ENCODE results near the gene UBE2E2. TPM values are rescaled to one million over a fixed set of nuclear protein-coding genes. Genes with fewer than 3 reads are reported as not detected.

The UBE2E2 gene
- total RNA-seq, 2 experiments from 2014 or later, result 41.1 to 48.8 TPM

- no peaks in the 10 kb centered on the region for H3K79me2 ChIP-seq (ENCODE audit: insufficient read depth, low read depth, low read length)
- H3K36me3 ChIP-seq (ENCODE audit: insufficient read depth, low read length), result no peaks in the 10 kb centered on the region; the same call in 1 of the 2 replicates
- no peak overlapping the region for H2AFZ ChIP-seq (ENCODE audit: low read length)
- CTCF ChIA-PET (ENCODE audit: unreplicated experiment), result no interaction called here
- no peak for TF ChIP-seq EZH2phosphoT487 (IDR thresholded peaks at IDR 0.05; ENCODE audit: borderline replicate concordance, low read depth, low read length)
- TF ChIP-seq CTCF (conservative IDR thresholded peaks at IDR 0.05; ENCODE audit: low read length), result no peak
- H3K27ac ChIP-seq (ENCODE audit: low read depth, low read length, poor library complexity, severe bottlenecking), result no peak overlapping the region
- H3K4me3 ChIP-seq (ENCODE audit: low read depth, low read length, poor library complexity, severe bottlenecking), result no peak overlapping the region
- H3K9me3 ChIP-seq (ENCODE audit: low read length), result no peaks in the 10 kb centered on the region
- no peaks in the 10 kb centered on the region for H3K9me2 ChIP-seq (ENCODE audit: insufficient read depth, low read length)
- intact Hi-C loops (cut with micrococcal nuclease; ENCODE audit: unreplicated experiment), result no loop called here
- POLR2A ChIA-PET, result interaction anchor here (3.1 kb wide), 1 partner anchor 12 kb away, joined by 11 read pairs; no protein-coding TSS in a partner anchor
- H3K4me1 ChIP-seq (ENCODE audit: insufficient read depth, low read length, poor library complexity, severe bottlenecking), result peaks cover 15% of the 10 kb centered on the region
- H4K20me1 ChIP-seq (ENCODE audit: insufficient read depth, low read length), result no peaks in the 10 kb centered on the region
- no peak for DNase-seq (ENCODE audit: low spot score)
- BruUV-seq (replicated peaks), result no TSS peak
- no peak overlapping the region for H3K4me2 ChIP-seq (ENCODE audit: low read length)
These were observed 377.1 kb downstream of the UBE2E2 start for GRCh38 chr3:23580096-23580713.

- Histone ChIP-seq H3K36me3 (ENCODE audit: insufficient read depth, low read length) (no peaks in the 10 kb centered on the region; the same call in 1 of the 2 replicates), H4K20me1 (ENCODE audit: insufficient read depth, low read length) (no peaks in the 10 kb centered on the region), H3K9me3 (ENCODE audit: low read length) (no peaks in the 10 kb centered on the region), H3K4me3 (ENCODE audit: low read depth, low read length, poor library complexity, severe bottlenecking) (no peak overlapping the region), H2AFZ (ENCODE audit: low read length) (no peak overlapping the region), H3K27ac (ENCODE audit: low read depth, low read length, poor library complexity, severe bottlenecking) (no peak overlapping the region), H3K9me2 (ENCODE audit: insufficient read depth, low read length) (no peaks in the 10 kb centered on the region), H3K79me2 (ENCODE audit: insufficient read depth, low read depth, low read length) (no peaks in the 10 kb centered on the region), H3K4me1 (ENCODE audit: insufficient read depth, low read length, poor library complexity, severe bottlenecking) (peaks cover 19% of the 10 kb centered on the region), H3K4me2 (ENCODE audit: low read length) (no peak overlapping the region)
- TF ChIP-seq CTCF (conservative IDR thresholded peaks at IDR 0.05; ENCODE audit: low read length) (no peak), EZH2phosphoT487 (IDR thresholded peaks at IDR 0.05; ENCODE audit: borderline replicate concordance, low read depth, low read length) (no peak)
- BruUV-seq (replicated peaks), result no TSS peak
- POLR2A ChIA-PET, result interaction anchor here (0.6 to 0.7 kb wide), 2 partner anchors 53 to 97 kb away, joined by 3 read pairs; no protein-coding TSS in a partner anchor
- DNase-seq (ENCODE audit: low spot score), result no peak
- CTCF ChIA-PET (ENCODE audit: unreplicated experiment), result no interaction called here
- intact Hi-C loops (cut with micrococcal nuclease; ENCODE audit: unreplicated experiment), result no loop called here
These were observed 381.0 kb downstream of the UBE2E2 start for GRCh38 chr3:23583980-23584740.

Data from OCI-LY7 (cell line).